LNCAP (cell line): ENCODE measurements around the gene COTL1.

Source experiments
- CTCF ChIP-seq: fragments of 450-650 bp; IDR thresholded peaks from 2 replicates; pipeline ENCODE4 v1.5.1; 2017; ENCODE audit warnings: mild to moderate bottlenecking

Gene COTL1

GRCh38 chr16:84616515-84616914 is 1.4 kb downstream of the COTL1 start:
- TF ChIP-seq CTCF, result no peak

GRCh38 chr16:84614968-84615813 is 2.7 kb downstream of the COTL1 start:
- TF ChIP-seq CTCF, result no peak

GRCh38 chr16:84614623-84614967 is 3.3 kb downstream of the COTL1 start:
- no peak for TF ChIP-seq CTCF

- no peak for TF ChIP-seq CTCF
Observed at GRCh38 chr16:84614073-84614459, 3.8 kb downstream of the COTL1 start.

GRCh38 chr16:84613408-84614072 is 4.3 kb downstream of the COTL1 start:
- no peak for TF ChIP-seq CTCF

- no peak for TF ChIP-seq CTCF
Observed at GRCh38 chr16:84612686-84613085, 5.2 kb downstream of the COTL1 start.

- no peak for TF ChIP-seq CTCF
Observed at GRCh38 chr16:84611041-84611440, 6.8 kb downstream of the COTL1 start.
